ENCODE data around the gene TTC36. TPM values are rescaled to one million over a fixed set of nuclear protein-coding genes. Genes with fewer than 3 reads are reported as not detected.

Gene TTC36
- total RNA-seq, 2 donors from 2014 or later: 0.74 to 1.4 TPM

- ATAC-seq (replicated peaks in 1 of 2): no peak
- H3K27me3 Mint-ChIP-seq (ENCODE audit: low read depth): no peaks in the 10 kb centered on the region
- no peak for DNase-seq
Observed at GRCh38 chr11:118524356-118524755, 2.9 kb upstream of the TTC36 start.

GRCh38 chr11:118524757-118525470 is 2.4 kb upstream of the TTC36 start:
- DNase-seq (no peak), ATAC-seq (replicated peaks in 1 of 2) (no peak)
- Mint-ChIP-seq H3K27ac (no peak overlapping the region), H3K27me3 (ENCODE audit: low read depth) (no peaks in the 10 kb centered on the region), H3K36me3 (ENCODE audit: insufficient read depth in 2 of 2) (peaks cover 4 to 12% of the 10 kb centered on the region in 2 donors), H3K9me3 (no peaks in the 10 kb centered on the region), H3K4me1 (ENCODE audit: low read depth) (peaks cover 13% of the 10 kb centered on the region), H3K4me3 (no peak overlapping the region)

More at GRCh38 chr11:118524356-118524755, 2.9 kb upstream of the TTC36 start:
- peaks cover 7% of the 10 kb centered on the region for H3K4me1 Mint-ChIP-seq (ENCODE audit: low read depth)
- no peak overlapping the region for H3K4me3 Mint-ChIP-seq
- peaks cover 7 to 17% of the 10 kb centered on the region in 2 donors for H3K36me3 Mint-ChIP-seq (ENCODE audit: insufficient read depth in 2 of 2)
- peak overlapping the region; percentile 25 for H3K27ac Mint-ChIP-seq
- no peaks in the 10 kb centered on the region for H3K9me3 Mint-ChIP-seq

- peaks cover 24% of the 10 kb centered on the region for H3K4me1 Mint-ChIP-seq (ENCODE audit: low read depth)
- H3K27me3 Mint-ChIP-seq (ENCODE audit: low read depth): no peaks in the 10 kb centered on the region
- H3K27ac Mint-ChIP-seq: no peak overlapping the region
- no peak for ATAC-seq (replicated peaks in 1 of 2)
- H3K36me3 Mint-ChIP-seq (ENCODE audit: insufficient read depth in 2 of 2): peaks cover 3 to 6% of the 10 kb centered on the region in 2 donors
- H3K4me3 Mint-ChIP-seq: no peak overlapping the region
- no peak for DNase-seq
- no peaks in the 10 kb centered on the region for H3K9me3 Mint-ChIP-seq
Observed at GRCh38 chr11:118526688-118527087, 586 bp upstream of the TTC36 start.

GRCh38 chr11:118528511-118528910 is 1.2 kb downstream of the TTC36 start:
- H3K36me3 Mint-ChIP-seq (ENCODE audit: insufficient read depth in 2 of 2): peaks cover 0 to 3% of the 10 kb centered on the region in 2 donors
- H3K27ac Mint-ChIP-seq: no peak overlapping the region
- DNase-seq: no peak
- no peaks in the 10 kb centered on the region for H3K9me3 Mint-ChIP-seq
- peaks cover 29% of the 10 kb centered on the region for H3K4me1 Mint-ChIP-seq (ENCODE audit: low read depth)
- H3K4me3 Mint-ChIP-seq: no peak overlapping the region
- ATAC-seq (replicated peaks in 1 of 2): no peak
- H3K27me3 Mint-ChIP-seq (ENCODE audit: low read depth): no peaks in the 10 kb centered on the region

GRCh38 chr11:118529584-118530175 is 2.4 kb downstream of the TTC36 start:
- Mint-ChIP-seq H3K4me3 (peak overlapping the region; percentile 93), H3K4me1 (ENCODE audit: low read depth) (peaks cover 29% of the 10 kb centered on the region), H3K27ac (peak overlapping the region; percentile 95), H3K36me3 (ENCODE audit: insufficient read depth in 2 of 2) (peaks cover 0 to 3% of the 10 kb centered on the region in 2 donors), H3K9me3 (no peaks in the 10 kb centered on the region), H3K27me3 (ENCODE audit: low read depth) (no peaks in the 10 kb centered on the region)
- ATAC-seq (replicated peaks in 1 of 2): no peak
- DNase-seq: no peak

- Mint-ChIP-seq H3K4me1 (ENCODE audit: low read depth) (peaks cover 29% of the 10 kb centered on the region), H3K27me3 (ENCODE audit: low read depth) (no peaks in the 10 kb centered on the region), H3K9me3 (no peaks in the 10 kb centered on the region), H3K36me3 (ENCODE audit: insufficient read depth in 2 of 2) (peaks cover 0 to 3% of the 10 kb centered on the region in 2 donors), H3K27ac (peak overlapping the region; percentile 95), H3K4me3 (peak overlapping the region; percentile 93)
- DNase-seq (no peak), ATAC-seq (replicated peaks in 1 of 2) (no peak)
Observed at GRCh38 chr11:118530180-118530682, 3.0 kb downstream of the TTC36 start.

- peak; percentile 86 to 89 for DNase-seq
- no peaks in the 10 kb centered on the region for H3K27me3 Mint-ChIP-seq (ENCODE audit: low read depth)
Observed at GRCh38 chr11:118530683-118531596, 3.7 kb downstream of the TTC36 start, which contains the start of gene TMEM25. Gene TMEM25, plus strand, starts transcription at chr11:118531192. Its CDS starts 610 bp downstream, at chr11:118531802.

GRCh38 chr11:118531597-118532084 is 4.4 kb downstream of the TTC36 start:
- H3K36me3 Mint-ChIP-seq (ENCODE audit: insufficient read depth in 2 of 2): peaks cover 0 to 3% of the 10 kb centered on the region in 2 donors
- H3K27ac Mint-ChIP-seq: peak overlapping the region; percentile 74
- ATAC-seq (replicated peaks in 1 of 2) (peak; percentile 3 to 14), DNase-seq (no peak)
- peak overlapping the region; percentile 93 for H3K4me3 Mint-ChIP-seq
- H3K27me3 Mint-ChIP-seq (ENCODE audit: low read depth): no peaks in the 10 kb centered on the region
- H3K9me3 Mint-ChIP-seq: no peaks in the 10 kb centered on the region
- H3K4me1 Mint-ChIP-seq (ENCODE audit: low read depth): peaks cover 29% of the 10 kb centered on the region

More at GRCh38 chr11:118530683-118531596, 3.7 kb downstream of the TTC36 start, which contains the start of gene TMEM25:
- ATAC-seq (replicated peaks in 1 of 2): peak; percentile 87 to 89
- peak within 1 kb of the TSS; percentile 93 for H3K4me3 Mint-ChIP-seq
- peak within 1 kb of the TSS; percentile 95 for H3K27ac Mint-ChIP-seq
- H3K36me3 Mint-ChIP-seq (ENCODE audit: insufficient read depth in 2 of 2): peaks cover 0 to 3% of the 10 kb centered on the region in 2 donors
- peaks cover 29% of the 10 kb centered on the region for H3K4me1 Mint-ChIP-seq (ENCODE audit: low read depth)
- H3K9me3 Mint-ChIP-seq: no peaks in the 10 kb centered on the region

GRCh38 chr11:118532091-118532490 is 4.8 kb downstream of the TTC36 start:
- H3K27ac Mint-ChIP-seq: peak overlapping the region; percentile 63
- H3K4me3 Mint-ChIP-seq: peak overlapping the region; percentile 93
- ATAC-seq (replicated peaks in 1 of 2) (no peak), DNase-seq (no peak)
- peaks cover 0 to 3% of the 10 kb centered on the region in 2 donors for H3K36me3 Mint-ChIP-seq (ENCODE audit: insufficient read depth in 2 of 2)
- no peaks in the 10 kb centered on the region for H3K27me3 Mint-ChIP-seq (ENCODE audit: low read depth)
- H3K9me3 Mint-ChIP-seq: no peaks in the 10 kb centered on the region
- H3K4me1 Mint-ChIP-seq (ENCODE audit: low read depth): peaks cover 29% of the 10 kb centered on the region

GRCh38 chr11:118532852-118533768 is 5.8 kb downstream of the TTC36 start:
- no peak overlapping the region for H3K27ac Mint-ChIP-seq
- no peak for ATAC-seq (replicated peaks in 1 of 2)
- no peaks in the 10 kb centered on the region for H3K27me3 Mint-ChIP-seq (ENCODE audit: low read depth)

GRCh38 chr11:118533769-118534729 is 6.8 kb downstream of the TTC36 start:
- Mint-ChIP-seq H3K4me3 (no peak overlapping the region), H3K27me3 (ENCODE audit: low read depth) (no peaks in the 10 kb centered on the region), H3K9me3 (no peaks in the 10 kb centered on the region), H3K27ac (no peak overlapping the region), H3K4me1 (ENCODE audit: low read depth) (peaks cover 24% of the 10 kb centered on the region), H3K36me3 (ENCODE audit: insufficient read depth in 2 of 2) (peaks cover 0 to 3% of the 10 kb centered on the region in 2 donors)
- DNase-seq (no peak), ATAC-seq (replicated peaks in 1 of 2) (no peak)

More at GRCh38 chr11:118532852-118533768, 5.8 kb downstream of the TTC36 start:
- Mint-ChIP-seq H3K36me3 (ENCODE audit: insufficient read depth in 2 of 2) (peaks cover 0 to 3% of the 10 kb centered on the region in 2 donors), H3K4me1 (ENCODE audit: low read depth) (peaks cover 29% of the 10 kb centered on the region), H3K9me3 (no peaks in the 10 kb centered on the region), H3K4me3 (no peak overlapping the region)
- DNase-seq: no peak

All from activated T-cell treated with anti-CD3 and anti-CD28 coated beads, Interleukin-2, amount 50 U/mL, for 72 hours (primary cell).